NCI-H1048 (cell line): ENCODE results near the gene ATF2.

ENCODE experiments used
- DNase-seq: peaks from one replicate; lab custom pipeline; 2025; lab: John Stamatoyannopoulos, UW

Gene ATF2

GRCh38 chr2:175167792-175168563 is at the start of gene ATF2:
Gene ATF2, minus strand, starts transcription at chr2:175168203. Its CDS starts 31,760 bp downstream, at chr2:175136443.
- peak; percentile 97 for DNase-seq

GRCh38 chr2:175207741-175208438 is 39.9 kb upstream of the ATF2 start:
- DNase-seq: no peak

GRCh38 chr2:175206866-175207265 is 38.9 kb upstream of the ATF2 start:
- DNase-seq: no peak

GRCh38 chr2:175205523-175205922 is 37.5 kb upstream of the ATF2 start:
- no peak for DNase-seq

GRCh38 chr2:175203621-175204496 is 35.9 kb upstream of the ATF2 start:
- peak; percentile 9 for DNase-seq

GRCh38 chr2:175195012-175195411 is 27.0 kb upstream of the ATF2 start:
- DNase-seq: no peak

GRCh38 chr2:175188761-175189160 is 20.8 kb upstream of the ATF2 start:
- DNase-seq: peak; percentile 22

- no peak for DNase-seq
Measured at GRCh38 chr2:175187378-175187777, 19.4 kb upstream of the ATF2 start.

GRCh38 chr2:175183674-175184073 is 15.7 kb upstream of the ATF2 start:
- DNase-seq: no peak

- DNase-seq: no peak
Measured at GRCh38 chr2:175181877-175182308, 13.9 kb upstream of the ATF2 start.

- peak; percentile 89 for DNase-seq
Measured at GRCh38 chr2:175181104-175181876, 13.3 kb upstream of the ATF2 start, which contains the start of gene ATP5MC3. Gene ATP5MC3, minus strand, starts transcription at chr2:175181710. Its CDS starts 317 bp downstream, at chr2:175181393.

GRCh38 chr2:175180701-175181103 is 12.7 kb upstream of the ATF2 start:
- DNase-seq: no peak

GRCh38 chr2:175176624-175177023 is 8.6 kb upstream of the ATF2 start:
- no peak for DNase-seq

- no peak for DNase-seq
Measured at GRCh38 chr2:175175896-175176295, 7.9 kb upstream of the ATF2 start.

- no peak for DNase-seq
Measured at GRCh38 chr2:175175320-175175719, 7.3 kb upstream of the ATF2 start.

GRCh38 chr2:175170659-175171304 is 2.8 kb upstream of the ATF2 start:
- DNase-seq: no peak

- DNase-seq: no peak
Measured at GRCh38 chr2:175169191-175169590, 1.2 kb upstream of the ATF2 start.

- DNase-seq: no peak
Measured at GRCh38 chr2:175168564-175168945, 552 bp upstream of the ATF2 start.

- no peak for DNase-seq
Measured at GRCh38 chr2:175167076-175167791, 769 bp downstream of the ATF2 start.

GRCh38 chr2:175166216-175166824 is 1.7 kb downstream of the ATF2 start:
- DNase-seq: no peak
